Smooth muscle cell (in vitro differentiated cells): ENCODE measurements around the gene CDV3. TPM values are rescaled to one million over a fixed set of nuclear protein-coding genes. Genes with fewer than 3 reads are reported as not detected.

Source experiments
- DNase-seq: peaks from one replicate; lab custom pipeline; 2025; ENCODE audit not compliant: unreplicated experiment; lab: John Stamatoyannopoulos, UW
- H2AFZ ChIP-seq: fragments of 200-600 bp; sonication (generic); 2 replicates; pipeline ENCODE4 v1.6.0; 2016; ENCODE audit warnings: antibody characterized with exemption, low read depth, mild to moderate bottlenecking
- H3F3A ChIP-seq: fragments of 200-600 bp; sonication (generic); 2 replicates; pipeline ENCODE4 v1.6.0; 2017; ENCODE audit warnings: antibody characterized with exemption, low read depth
- H3K27ac ChIP-seq: fragments of 200-600 bp; sonication (generic); 2 replicates; pipeline ENCODE4 v1.5.1; 2016; ENCODE audit warnings: low read depth, mild to moderate bottlenecking
- H3K27me3 ChIP-seq: fragments of 200-600 bp; sonication (generic); 2 replicates; pipeline ENCODE4 v1.6.1; 2016; ENCODE audit warnings: low read depth, mild to moderate bottlenecking
- H3K36me3 ChIP-seq: fragments of 200-600 bp; sonication (generic); 2 replicates; pipeline ENCODE4 v1.5.1; 2016; ENCODE audit warnings: low read depth
- H3K4me1 ChIP-seq: fragments of 200-600 bp; sonication (generic); 2 replicates; pipeline ENCODE4 v1.5.1; 2016; ENCODE audit warnings: low read depth
- H3K4me2 ChIP-seq: fragments of 200-600 bp; sonication (generic); 2 replicates; pipeline ENCODE4 v1.6.0; 2016; ENCODE audit warnings: mild to moderate bottlenecking
- H3K4me3 ChIP-seq: fragments of 200-600 bp; sonication (generic); 2 replicates; pipeline ENCODE4 v1.5.1; 2016; ENCODE audit warnings: mild to moderate bottlenecking
- H3K79me2 ChIP-seq: fragments of 200-600 bp; sonication (generic); 2 replicates; pipeline ENCODE4 v1.6.0; 2016; ENCODE audit warnings: low read depth, mild to moderate bottlenecking
- H3K9ac ChIP-seq: fragments of 200-600 bp; sonication (generic); 2 replicates; pipeline ENCODE4 v1.6.0; 2016; ENCODE audit warnings: low read depth
- H3K9me3 ChIP-seq: fragments of 200-600 bp; sonication (generic); replicated peaks from 2 replicates; pipeline ENCODE4 v1.5.1; 2016; ENCODE audit warnings: low read depth
- H4K20me1 ChIP-seq: fragments of 200-600 bp; sonication (generic); 2 replicates; pipeline ENCODE4 v1.6.0; 2016; ENCODE audit warnings: low read depth
- WGBS: methylation state at CpG from one replicate; pipeline ENCODE4 v1.1.7; 2016; ENCODE audit warnings: low lambda C conversion rate; 5-methylcytosine and 5-hydroxymethylcytosine counted together
- polyA plus RNA-seq: library from polyadenylated mRNA; unstranded; fragments of >200 nt; fragmentation: Nextera tagmentation; extraction: Ambion mirVana; gene quantifications from 2 replicates; pipeline ENCODE4 v1.2.1, GENCODE V29; 2016
- total RNA-seq: library from RNA; depleted of rRNA; stranded (reverse); fragments of >200 nt; gene quantifications from 2 replicates; pipeline ENCODE4 v1.2.3, GENCODE V29; 2014
- TF ChIP-seq, protein P1 (sequence below): fragments of 200-600 bp; sonication (generic); IDR thresholded peaks from 2 replicates; pipeline ENCODE4 v1.5.1; 2017; ENCODE audit warnings: borderline replicate concordance, mild to moderate bottlenecking, antibody characterized with exemption; ENCODE audit not compliant: insufficient read depth, poor library complexity, severe bottlenecking

CDV3 gene
- total and polyA plus RNA-seq, 2 experiments from 2014 or later = 70.2 to 139 TPM

- H3K27me3 ChIP-seq = no peaks in the 10 kb centered on the region
- no peaks in the 10 kb centered on the region for H3F3A ChIP-seq
- no peaks in the 10 kb centered on the region for H3K9me3 ChIP-seq
- H3K9ac ChIP-seq = no peak overlapping the region
- WGBS = 97% methylated on average over 13 of the region's 13 CpGs
- DNase-seq = no peak
- TF ChIP-seq, protein P1, sequence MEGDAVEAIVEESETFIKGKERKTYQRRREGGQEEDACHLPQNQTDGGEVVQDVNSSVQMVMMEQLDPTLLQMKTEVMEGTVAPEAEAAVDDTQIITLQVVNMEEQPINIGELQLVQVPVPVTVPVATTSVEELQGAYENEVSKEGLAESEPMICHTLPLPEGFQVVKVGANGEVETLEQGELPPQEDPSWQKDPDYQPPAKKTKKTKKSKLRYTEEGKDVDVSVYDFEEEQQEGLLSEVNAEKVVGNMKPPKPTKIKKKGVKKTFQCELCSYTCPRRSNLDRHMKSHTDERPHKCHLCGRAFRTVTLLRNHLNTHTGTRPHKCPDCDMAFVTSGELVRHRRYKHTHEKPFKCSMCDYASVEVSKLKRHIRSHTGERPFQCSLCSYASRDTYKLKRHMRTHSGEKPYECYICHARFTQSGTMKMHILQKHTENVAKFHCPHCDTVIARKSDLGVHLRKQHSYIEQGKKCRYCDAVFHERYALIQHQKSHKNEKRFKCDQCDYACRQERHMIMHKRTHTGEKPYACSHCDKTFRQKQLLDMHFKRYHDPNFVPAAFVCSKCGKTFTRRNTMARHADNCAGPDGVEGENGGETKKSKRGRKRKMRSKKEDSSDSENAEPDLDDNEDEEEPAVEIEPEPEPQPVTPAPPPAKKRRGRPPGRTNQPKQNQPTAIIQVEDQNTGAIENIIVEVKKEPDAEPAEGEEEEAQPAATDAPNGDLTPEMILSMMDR = no peak
- H3K36me3 ChIP-seq = peaks cover 30% of the 10 kb centered on the region
- H3K27ac ChIP-seq = no peak overlapping the region
- no peaks in the 10 kb centered on the region for H3K79me2 ChIP-seq
- no peak overlapping the region for H3K4me2 ChIP-seq
- no peak overlapping the region for H3K4me3 ChIP-seq
- no peak overlapping the region for H2AFZ ChIP-seq
- no peaks in the 10 kb centered on the region for H4K20me1 ChIP-seq
- no peaks in the 10 kb centered on the region for H3K4me1 ChIP-seq
Measured at GRCh38 chr3:133620066-133620784, 46.7 kb downstream of the CDV3 start.

DNA sequence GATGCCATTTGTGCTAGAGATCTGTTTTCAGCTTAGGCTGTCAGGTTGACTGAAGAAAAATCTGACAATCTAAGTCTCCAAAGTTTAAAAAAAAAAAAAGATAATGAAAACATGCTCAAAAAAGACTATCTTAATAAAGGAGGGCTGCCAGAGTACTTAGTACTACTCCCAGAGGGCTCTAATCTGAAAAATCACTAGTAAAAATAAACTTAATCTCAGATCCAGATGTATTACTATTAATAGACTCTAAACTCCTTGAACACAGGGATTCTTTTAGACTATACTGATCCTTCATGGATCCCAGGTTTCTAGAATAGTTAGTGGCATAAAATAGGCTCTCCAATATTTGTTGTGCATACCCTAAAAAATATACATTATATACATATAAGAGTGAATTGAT is 54.3 kb downstream of the CDV3 start:
- H3K4me3 ChIP-seq = no peak overlapping the region
- no peaks in the 10 kb centered on the region for H3F3A ChIP-seq
- no peaks in the 10 kb centered on the region for H3K9me3 ChIP-seq
- H4K20me1 ChIP-seq = no peaks in the 10 kb centered on the region
- TF ChIP-seq, protein P1 = no peak
- DNase-seq = no peak
- no peaks in the 10 kb centered on the region for H3K27me3 ChIP-seq
- H3K4me2 ChIP-seq = no peak overlapping the region
- no peak overlapping the region for H3K27ac ChIP-seq
- no peaks in the 10 kb centered on the region for H3K79me2 ChIP-seq
- no peak overlapping the region for H3K9ac ChIP-seq
- no peaks in the 10 kb centered on the region for H3K4me1 ChIP-seq
- H2AFZ ChIP-seq = no peak overlapping the region
- H3K36me3 ChIP-seq = peaks cover 17% of the 10 kb centered on the region

DNA sequence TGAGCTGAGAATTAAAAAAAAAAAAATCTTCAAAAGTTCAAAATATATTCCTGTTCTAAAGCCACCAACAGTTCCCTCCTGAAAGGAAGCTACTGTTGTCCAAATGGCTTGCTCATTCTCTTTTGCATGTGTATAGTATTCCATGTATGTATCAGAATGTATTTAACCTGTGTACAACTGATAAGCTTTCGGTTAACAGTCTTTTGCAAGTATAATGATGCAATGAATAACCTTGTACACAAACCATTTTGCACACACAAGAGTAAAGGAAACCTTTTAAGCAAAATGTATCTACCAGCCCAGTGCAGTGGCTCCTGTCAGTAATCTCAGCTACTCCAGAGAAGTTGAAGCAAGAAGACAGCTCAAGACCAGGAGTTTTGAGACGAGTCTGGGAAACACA is 55.7 kb downstream of the CDV3 start:
- H3K27me3 ChIP-seq = no peaks in the 10 kb centered on the region
- H3K9ac ChIP-seq = no peak overlapping the region
- H3K4me3 ChIP-seq = no peak overlapping the region
- H2AFZ ChIP-seq = no peak overlapping the region
- no peak overlapping the region for H3K27ac ChIP-seq
- no peaks in the 10 kb centered on the region for H3K4me1 ChIP-seq
- TF ChIP-seq, protein P1 = no peak
- H3K36me3 ChIP-seq = peaks cover 8% of the 10 kb centered on the region
- no peak for DNase-seq
- H3K9me3 ChIP-seq = no peaks in the 10 kb centered on the region
- H3F3A ChIP-seq = no peaks in the 10 kb centered on the region
- H3K4me2 ChIP-seq = no peak overlapping the region
- no peaks in the 10 kb centered on the region for H3K79me2 ChIP-seq
- WGBS = 92% methylated on average over 2 of the region's 2 CpGs
- H4K20me1 ChIP-seq = no peaks in the 10 kb centered on the region

- DNase-seq = no peak
- Histone ChIP-seq H3K9me3 (no peaks in the 10 kb centered on the region), H3K27me3 (no peaks in the 10 kb centered on the region), H3K4me3 (no peak overlapping the region), H3F3A (no peaks in the 10 kb centered on the region), H3K79me2 (no peaks in the 10 kb centered on the region), H3K4me2 (no peak overlapping the region), H3K9ac (no peak overlapping the region), H4K20me1 (no peaks in the 10 kb centered on the region), H3K4me1 (no peaks in the 10 kb centered on the region), H3K36me3 (peaks cover 12% of the 10 kb centered on the region), H3K27ac (no peak overlapping the region), H2AFZ (no peak overlapping the region)
- TF ChIP-seq, protein P1 = no peak
- WGBS = 95% methylated on average over 4 of the region's 4 CpGs
Measured at GRCh38 chr3:133633439-133633838, 60.0 kb downstream of the CDV3 start.
